Stimulated activated CD8-positive, alpha-beta memory T cell treated with anti-CD3 and anti-CD28 coated beads, Interleukin-15, amount 100 ng/mL, for 1 hour (primary cell): ENCODE results near the gene ALDH3B1.

Source experiments
- DNase-seq: peaks from one replicate; pipeline ENCODE4 v3.0.0-alpha.2; 2020; ENCODE audit warnings: low read depth

ALDH3B1 gene

DNA sequence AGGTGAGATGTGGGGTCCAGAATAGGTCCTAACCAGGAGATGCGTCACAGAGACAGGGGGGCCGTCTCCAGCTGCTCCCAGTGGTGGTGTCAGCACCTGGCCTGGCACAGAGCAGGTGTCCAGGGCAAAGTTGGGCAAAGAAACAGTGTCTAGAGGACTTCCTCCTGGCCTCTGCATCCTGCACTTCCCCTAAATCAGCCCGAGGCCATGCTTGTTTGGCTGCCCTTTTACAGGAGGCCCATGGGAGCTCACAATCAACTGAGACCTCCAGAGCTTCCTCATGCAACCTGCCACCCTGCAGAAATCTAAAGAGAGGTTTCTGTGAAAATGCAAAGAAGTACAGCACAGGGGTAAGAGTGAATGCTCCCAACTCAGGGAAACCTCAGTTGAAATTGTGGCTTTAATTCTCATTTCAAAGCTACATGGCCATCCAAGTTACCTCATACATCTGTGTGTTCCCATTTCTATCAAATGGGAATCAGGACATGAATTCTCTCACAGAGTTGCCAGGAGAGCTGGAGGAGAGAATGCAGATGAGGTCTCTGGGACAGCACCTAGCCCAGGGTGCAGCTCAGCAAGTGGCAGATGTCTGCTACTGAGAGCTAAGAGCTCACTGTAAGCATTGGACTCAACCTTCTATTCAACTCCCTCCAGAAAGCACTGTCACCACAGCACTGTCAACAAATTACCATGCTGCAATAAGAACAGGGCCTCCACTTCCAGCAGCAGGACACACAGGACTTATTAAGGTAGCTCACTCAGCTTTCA lies 61.3 kb downstream of the ALDH3B1 start:
- DNase-seq, result no peak

GRCh38 chr11:68074584-68075352 lies 64.6 kb downstream of the ALDH3B1 start:
- no peak for DNase-seq

DNA sequence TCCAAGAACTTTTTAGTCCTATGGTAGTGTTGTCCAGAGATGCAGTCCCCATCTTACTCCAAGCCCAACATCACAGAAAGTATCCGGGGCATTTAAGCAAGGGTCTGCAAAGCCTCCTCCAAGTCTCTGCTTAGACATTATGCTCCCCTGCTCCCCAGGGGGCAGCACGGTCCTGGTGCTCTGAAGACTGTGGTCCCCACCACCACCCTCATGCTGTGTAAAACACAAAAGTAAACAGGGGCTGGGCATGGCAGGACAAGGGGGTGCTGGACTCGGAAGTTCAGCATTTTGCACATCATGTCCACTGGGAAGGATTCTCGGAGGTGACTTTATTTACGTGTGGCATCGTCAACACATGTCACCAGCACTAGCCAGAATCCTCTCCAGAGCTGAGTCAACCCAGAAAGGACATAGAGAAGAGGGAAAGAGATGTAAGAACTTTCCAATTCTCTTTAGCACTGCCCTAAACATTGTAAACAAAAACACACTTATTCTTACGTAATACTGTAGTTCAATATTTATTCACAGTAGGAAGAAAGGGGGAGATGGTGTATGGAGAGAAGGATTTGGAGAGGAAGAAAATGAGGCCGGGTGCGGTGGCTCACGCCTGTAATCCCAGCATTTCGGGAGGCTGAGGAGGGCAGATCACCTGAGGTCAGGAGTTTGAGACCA lies 66.4 kb downstream of the ALDH3B1 start:
- no peak for DNase-seq

DNA sequence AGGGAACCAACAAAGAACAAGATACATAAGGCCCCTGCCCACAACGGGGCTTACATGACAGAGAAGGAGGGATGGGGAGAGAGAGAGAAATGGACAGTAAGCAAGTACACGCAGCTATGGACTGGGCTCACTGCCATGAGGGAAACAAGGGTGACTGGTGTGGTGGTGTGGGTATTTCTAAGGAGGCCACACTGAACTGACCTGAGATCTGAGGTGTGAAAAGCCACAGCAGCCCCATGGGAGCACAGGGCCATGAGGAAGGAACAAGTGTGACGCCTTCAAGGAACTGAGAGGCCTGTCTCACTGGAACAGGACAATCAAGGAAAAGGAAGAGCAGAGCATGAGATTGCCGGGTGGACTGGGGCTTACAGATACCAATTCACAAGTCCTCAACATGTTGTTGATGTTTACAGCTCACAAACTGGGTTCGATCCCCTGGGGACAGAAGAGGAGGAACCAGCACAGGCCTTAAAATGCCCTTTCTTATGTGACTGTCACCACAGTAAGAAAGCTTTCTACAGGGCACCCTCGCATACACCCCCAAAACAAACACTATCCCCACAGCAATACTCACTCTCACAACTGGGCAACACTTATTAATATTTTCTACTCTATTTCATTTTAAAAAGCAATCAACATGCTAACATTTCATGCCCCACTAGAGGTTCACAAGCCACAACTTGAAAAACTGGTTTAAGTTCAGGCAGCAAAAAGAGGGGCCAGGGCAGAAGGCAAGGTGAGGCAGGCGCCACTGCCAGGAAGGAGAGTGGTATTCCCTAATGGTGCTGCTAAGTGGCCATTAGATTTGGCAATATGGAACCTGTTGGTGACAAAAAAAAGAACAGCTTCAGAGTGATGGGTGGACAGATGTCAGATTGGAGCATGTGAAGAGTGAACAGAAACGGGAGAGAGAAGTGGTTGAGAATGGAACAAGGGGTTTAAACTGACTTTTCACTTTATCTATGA lies 67.8 kb downstream of the ALDH3B1 start:
- DNase-seq, result no peak
